Measurements from ENCODE around the gene ZC3H12C.

ZC3H12C gene

GRCh38 chr11:110169738-110170137 is 76.5 kb downstream of the ZC3H12C start:
- H3K36me3 ChIP-seq (ENCODE audit: control insufficient read depth, insufficient read depth, low read length): peaks cover 5% of the 10 kb centered on the region
- WGBS, 2 experiments (ENCODE audit: insufficient coverage in 2 of 2): 100% methylated on average over 2 of the region's 2 CpGs; no CpG with 5 or more reads in 1 of the 2 experiments
- no peaks in the 10 kb centered on the region for H3K9me3 ChIP-seq (ENCODE audit: control insufficient read depth, low read length)

DNA sequence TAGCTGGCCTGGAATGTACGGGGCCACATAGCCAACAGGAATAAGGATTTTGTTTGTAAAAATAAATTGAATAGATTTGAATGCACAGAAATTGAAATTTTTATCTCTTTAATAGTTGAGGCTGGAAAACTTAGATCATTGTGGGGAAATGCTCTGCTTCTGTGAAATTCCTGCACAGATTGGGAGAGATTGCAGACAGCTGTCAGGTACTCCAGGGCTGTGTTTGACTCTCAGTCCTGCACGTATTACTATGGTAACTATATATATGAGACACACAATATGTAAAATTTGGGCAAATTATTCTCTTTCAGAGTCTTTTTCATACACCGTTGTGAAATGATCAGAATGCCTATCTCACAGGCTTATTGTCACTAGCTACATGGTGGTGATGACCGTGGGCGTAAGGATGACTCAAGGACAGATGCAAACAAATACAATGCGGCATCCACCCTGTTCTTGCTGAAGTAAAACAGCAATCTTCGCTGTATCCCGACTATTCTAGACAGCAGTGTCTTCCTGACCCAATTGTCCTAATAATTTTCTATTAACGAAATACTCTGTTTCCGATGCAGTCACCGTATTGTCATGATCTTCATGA is 79.4 kb downstream of the ZC3H12C start:
- 87 to 88% methylated on average over 9 to 10 of the region's 11 CpGs for WGBS, 2 experiments (ENCODE audit: insufficient coverage in 2 of 2)
- Histone ChIP-seq H3K4me1 (ENCODE audit: control insufficient read depth, insufficient read depth, low read length, poor library complexity, severe bottlenecking) (peaks cover 5% of the 10 kb centered on the region), H3K9me3 (ENCODE audit: control insufficient read depth, low read length) (no peaks in the 10 kb centered on the region), H3K27ac (ENCODE audit: low read depth, low read length, severe bottlenecking) (no peak overlapping the region), H3K4me3 (ENCODE audit: extremely low read depth, insufficient read depth, low read length, poor library complexity, severe bottlenecking) (no peak overlapping the region), H3K36me3 (ENCODE audit: control insufficient read depth, insufficient read depth, low read length) (no peaks in the 10 kb centered on the region)

More at GRCh38 chr11:110169738-110170137, 76.5 kb downstream of the ZC3H12C start:
- no peak overlapping the region for H3K4me3 ChIP-seq (ENCODE audit: extremely low read depth, insufficient read depth, low read length, poor library complexity, severe bottlenecking)
- H3K4me1 ChIP-seq (ENCODE audit: control insufficient read depth, insufficient read depth, low read length, poor library complexity, severe bottlenecking): peaks cover 2% of the 10 kb centered on the region
- H3K27ac ChIP-seq (ENCODE audit: low read depth, low read length, severe bottlenecking): no peak overlapping the region

DNA sequence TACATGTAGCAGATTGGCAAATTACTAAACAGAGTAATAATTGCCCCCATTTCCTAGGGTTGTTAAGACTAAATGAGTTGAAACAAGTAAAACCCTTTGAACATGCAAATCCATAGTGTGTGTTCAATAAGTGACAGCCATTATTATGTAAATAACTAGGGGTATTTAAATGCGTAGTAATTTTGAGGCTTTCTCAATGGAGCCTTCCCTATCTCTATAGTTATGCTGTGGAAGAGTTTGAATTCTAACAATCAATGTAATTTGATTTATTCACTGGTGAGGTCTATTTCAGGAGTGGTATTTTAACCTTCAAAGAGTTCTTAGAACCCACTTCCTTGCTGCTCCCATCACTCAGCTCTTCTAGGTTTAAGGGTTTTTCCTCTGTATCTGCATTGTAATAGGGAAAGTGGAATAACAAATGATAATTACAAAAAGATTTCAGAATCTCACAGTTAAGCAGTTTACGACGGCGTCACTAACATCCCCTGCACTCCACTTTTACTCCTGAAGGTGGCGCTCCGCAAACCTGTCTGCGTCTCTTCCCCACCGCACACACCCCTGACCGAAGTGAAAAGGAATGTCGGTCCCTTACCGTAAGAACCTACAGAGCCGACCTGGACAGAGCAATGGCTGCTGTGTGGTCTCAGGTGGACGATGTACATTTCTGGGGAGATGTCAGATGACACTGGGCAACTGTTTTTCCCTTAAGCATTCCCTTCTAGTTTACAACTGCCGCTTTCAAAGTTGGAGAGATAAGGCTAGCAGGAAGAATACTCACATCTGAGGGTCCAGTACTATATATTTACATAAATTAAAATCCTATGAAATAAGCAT is 80.8 kb downstream of the ZC3H12C start:
- 7 to 8% methylated on average over 8 to 12 of the region's 14 CpGs for WGBS, 2 experiments (ENCODE audit: insufficient coverage in 2 of 2)
- H3K4me1 ChIP-seq (ENCODE audit: control insufficient read depth, insufficient read depth, low read length, poor library complexity, severe bottlenecking): peaks cover 5% of the 10 kb centered on the region
- H3K9me3 ChIP-seq (ENCODE audit: control insufficient read depth, low read length): no peaks in the 10 kb centered on the region
- no peak overlapping the region for H3K4me3 ChIP-seq (ENCODE audit: extremely low read depth, insufficient read depth, low read length, poor library complexity, severe bottlenecking)
- no peaks in the 10 kb centered on the region for H3K36me3 ChIP-seq (ENCODE audit: control insufficient read depth, insufficient read depth, low read length)
- no peak overlapping the region for H3K27ac ChIP-seq (ENCODE audit: low read depth, low read length, severe bottlenecking)

GRCh38 chr11:110174645-110175310 is 81.6 kb downstream of the ZC3H12C start:
- no peak overlapping the region for H3K27ac ChIP-seq (ENCODE audit: low read depth, low read length, severe bottlenecking)
- no peak overlapping the region for H3K4me3 ChIP-seq (ENCODE audit: extremely low read depth, insufficient read depth, low read length, poor library complexity, severe bottlenecking)
- H3K4me1 ChIP-seq (ENCODE audit: control insufficient read depth, insufficient read depth, low read length, poor library complexity, severe bottlenecking): peaks cover 5% of the 10 kb centered on the region
- WGBS, 2 experiments (ENCODE audit: insufficient coverage in 2 of 2): 75 to 82% methylated on average over 2 to 3 of the region's 6 CpGs
- no peaks in the 10 kb centered on the region for H3K9me3 ChIP-seq (ENCODE audit: control insufficient read depth, low read length)
- no peaks in the 10 kb centered on the region for H3K36me3 ChIP-seq (ENCODE audit: control insufficient read depth, insufficient read depth, low read length)

GRCh38 chr11:110176366-110177085 is 83.3 kb downstream of the ZC3H12C start:
- Histone ChIP-seq H3K4me1 (ENCODE audit: control insufficient read depth, insufficient read depth, low read length, poor library complexity, severe bottlenecking) (peaks cover 5% of the 10 kb centered on the region), H3K4me3 (ENCODE audit: extremely low read depth, insufficient read depth, low read length, poor library complexity, severe bottlenecking) (no peak overlapping the region), H3K27ac (ENCODE audit: low read depth, low read length, severe bottlenecking) (no peak overlapping the region), H3K36me3 (ENCODE audit: control insufficient read depth, insufficient read depth, low read length) (no peaks in the 10 kb centered on the region), H3K9me3 (ENCODE audit: control insufficient read depth, low read length) (no peaks in the 10 kb centered on the region)
- WGBS, 2 experiments (ENCODE audit: insufficient coverage in 2 of 2): 94 to 98% methylated on average over 9 to 10 of the region's 12 CpGs

DNA sequence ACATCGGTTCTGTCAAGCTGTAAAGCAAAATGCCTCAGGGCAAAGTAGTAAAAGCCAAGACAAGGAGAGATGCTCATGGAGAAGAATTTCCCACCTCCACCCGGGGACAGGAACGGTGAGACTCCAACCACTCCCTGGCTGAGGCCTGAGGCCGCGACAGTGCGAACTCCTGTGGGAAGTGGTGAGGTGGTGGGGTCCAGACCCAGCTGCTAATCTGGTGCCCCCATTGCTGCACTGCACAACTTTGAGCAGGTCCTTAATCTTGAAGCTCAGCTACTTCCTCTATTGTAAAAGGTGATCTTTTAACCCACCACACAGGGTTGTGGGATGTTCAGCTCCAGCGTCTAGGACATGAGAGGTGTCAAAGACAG is 83.9 kb downstream of the ZC3H12C start:
- Histone ChIP-seq H3K9me3 (ENCODE audit: control insufficient read depth, low read length) (no peaks in the 10 kb centered on the region), H3K4me1 (ENCODE audit: control insufficient read depth, insufficient read depth, low read length, poor library complexity, severe bottlenecking) (peaks cover 5% of the 10 kb centered on the region), H3K4me3 (ENCODE audit: extremely low read depth, insufficient read depth, low read length, poor library complexity, severe bottlenecking) (no peak overlapping the region), H3K36me3 (ENCODE audit: control insufficient read depth, insufficient read depth, low read length) (no peaks in the 10 kb centered on the region), H3K27ac (ENCODE audit: low read depth, low read length, severe bottlenecking) (no peak overlapping the region)
- 97 to 100% methylated on average over 1 to 6 of the region's 7 CpGs for WGBS, 2 experiments (ENCODE audit: insufficient coverage in 2 of 2)

GRCh38 chr11:110179064-110179463 is 85.9 kb downstream of the ZC3H12C start:
- peaks cover 7% of the 10 kb centered on the region for H3K4me1 ChIP-seq (ENCODE audit: control insufficient read depth, insufficient read depth, low read length, poor library complexity, severe bottlenecking)
- H3K4me3 ChIP-seq (ENCODE audit: extremely low read depth, insufficient read depth, low read length, poor library complexity, severe bottlenecking): no peak overlapping the region
- 86 to 100% methylated on average over 2 to 4 of the region's 4 CpGs for WGBS, 2 experiments (ENCODE audit: insufficient coverage in 2 of 2)
- H3K27ac ChIP-seq (ENCODE audit: low read depth, low read length, severe bottlenecking): no peak overlapping the region
- H3K36me3 ChIP-seq (ENCODE audit: control insufficient read depth, insufficient read depth, low read length): no peaks in the 10 kb centered on the region
- no peaks in the 10 kb centered on the region for H3K9me3 ChIP-seq (ENCODE audit: control insufficient read depth, low read length)

- no peak overlapping the region for H3K4me3 ChIP-seq (ENCODE audit: extremely low read depth, insufficient read depth, low read length, poor library complexity, severe bottlenecking)
- H3K27ac ChIP-seq (ENCODE audit: low read depth, low read length, severe bottlenecking): no peak overlapping the region
- WGBS, 2 experiments (ENCODE audit: insufficient coverage in 2 of 2): 83 to 90% methylated on average over 2 to 3 of the region's 5 CpGs
- no peaks in the 10 kb centered on the region for H3K9me3 ChIP-seq (ENCODE audit: control insufficient read depth, low read length)
- H3K4me1 ChIP-seq (ENCODE audit: control insufficient read depth, insufficient read depth, low read length, poor library complexity, severe bottlenecking): peaks cover 9% of the 10 kb centered on the region
- no peaks in the 10 kb centered on the region for H3K36me3 ChIP-seq (ENCODE audit: control insufficient read depth, insufficient read depth, low read length)
Observed at GRCh38 chr11:110182886-110183285, 89.7 kb downstream of the ZC3H12C start.

DNA sequence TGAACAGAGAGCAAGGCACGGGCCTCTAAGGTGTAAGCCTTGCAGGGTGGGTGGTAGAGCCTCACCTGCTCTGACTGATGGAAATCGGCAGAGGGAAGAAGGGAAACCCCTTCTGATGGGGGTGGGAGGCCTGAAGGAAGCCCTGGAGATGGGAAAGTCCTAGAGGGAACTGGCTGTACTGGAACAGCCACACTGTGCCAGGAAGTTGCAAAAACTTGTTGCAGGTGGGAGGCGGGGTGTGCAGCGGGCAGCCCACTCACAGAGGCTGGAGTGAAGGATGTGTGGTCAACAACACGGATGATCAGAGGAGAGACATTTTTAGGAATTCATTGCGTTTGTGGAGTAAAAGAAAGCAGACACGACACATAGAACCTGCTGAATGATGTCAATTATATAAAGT is 91.3 kb downstream of the ZC3H12C start:
- Histone ChIP-seq H3K36me3 (ENCODE audit: control insufficient read depth, insufficient read depth, low read length) (no peaks in the 10 kb centered on the region), H3K4me1 (ENCODE audit: control insufficient read depth, insufficient read depth, low read length, poor library complexity, severe bottlenecking) (peaks cover 9% of the 10 kb centered on the region), H3K4me3 (ENCODE audit: extremely low read depth, insufficient read depth, low read length, poor library complexity, severe bottlenecking) (no peak overlapping the region), H3K27ac (ENCODE audit: low read depth, low read length, severe bottlenecking) (no peak overlapping the region), H3K9me3 (ENCODE audit: control insufficient read depth, low read length) (no peaks in the 10 kb centered on the region)
- WGBS, 2 experiments (ENCODE audit: insufficient coverage in 2 of 2): 92 to 95% methylated on average over 6 of the region's 7 CpGs

DNA sequence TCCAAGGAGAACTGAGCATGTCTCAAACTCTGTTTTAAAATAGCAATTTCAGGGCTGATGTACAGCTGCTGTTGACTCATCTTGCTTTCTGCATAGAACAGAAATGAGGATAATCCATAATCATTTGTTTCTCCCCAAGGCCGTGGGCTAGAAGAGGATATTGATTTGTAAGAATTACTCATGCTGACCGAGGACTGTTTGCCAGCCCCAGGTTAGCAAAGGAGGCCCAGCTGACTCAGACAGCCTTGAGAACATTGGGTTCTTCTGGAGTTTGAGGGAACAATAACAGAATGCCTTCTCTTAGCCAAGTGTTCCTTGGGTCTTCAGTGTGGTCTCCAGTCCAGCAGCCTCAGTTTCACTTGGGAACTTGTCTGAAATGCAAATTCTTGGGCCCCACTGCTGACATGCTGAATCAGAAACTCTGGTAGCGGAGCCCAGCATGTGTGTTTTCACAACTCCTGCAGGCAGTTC is 92.0 kb downstream of the ZC3H12C start:
- no peak overlapping the region for H3K27ac ChIP-seq (ENCODE audit: low read depth, low read length, severe bottlenecking)
- H3K9me3 ChIP-seq (ENCODE audit: control insufficient read depth, low read length): no peaks in the 10 kb centered on the region
- H3K4me1 ChIP-seq (ENCODE audit: control insufficient read depth, insufficient read depth, low read length, poor library complexity, severe bottlenecking): peaks cover 9% of the 10 kb centered on the region
- no peak overlapping the region for H3K4me3 ChIP-seq (ENCODE audit: extremely low read depth, insufficient read depth, low read length, poor library complexity, severe bottlenecking)
- WGBS, 2 experiments (ENCODE audit: insufficient coverage in 2 of 2): 84 to 93% methylated on average over 3 of the region's 3 CpGs
- H3K36me3 ChIP-seq (ENCODE audit: control insufficient read depth, insufficient read depth, low read length): no peaks in the 10 kb centered on the region
